Left renal pelvis (tissue), 4 donors: ENCODE results near the gene GPER1. TPM values are rescaled to one million over a fixed set of nuclear protein-coding genes. Genes with fewer than 3 reads are reported as not detected.
"Not testable (repeated sequence)": the region's sequence is repeated elsewhere in the genome, so short reads cannot be mapped to it uniquely, and the experiment has no call there.

ENCODE experiments used
- DNase-seq, 4 donors: peaks; one replicate each; pipeline ENCODE4 v3.0.0-alpha.2; 2013; ENCODE audit warnings: low read depth in 4 of 4, low spot score in 3 of 4
- polyA plus RNA-seq, 4 donors: library from polyadenylated mRNA; unstranded; fragments of 120-200 nt; gene quantifications; one replicate each; pipeline ENCODE4 v1.2.1, GENCODE V29; 2013; ENCODE audit not compliant: insufficient read length in 4 of 4

GPER1 gene
- polyA plus RNA-seq, 4 donors: 5.3 to 6.5 (median 5.6) TPM

DNA sequence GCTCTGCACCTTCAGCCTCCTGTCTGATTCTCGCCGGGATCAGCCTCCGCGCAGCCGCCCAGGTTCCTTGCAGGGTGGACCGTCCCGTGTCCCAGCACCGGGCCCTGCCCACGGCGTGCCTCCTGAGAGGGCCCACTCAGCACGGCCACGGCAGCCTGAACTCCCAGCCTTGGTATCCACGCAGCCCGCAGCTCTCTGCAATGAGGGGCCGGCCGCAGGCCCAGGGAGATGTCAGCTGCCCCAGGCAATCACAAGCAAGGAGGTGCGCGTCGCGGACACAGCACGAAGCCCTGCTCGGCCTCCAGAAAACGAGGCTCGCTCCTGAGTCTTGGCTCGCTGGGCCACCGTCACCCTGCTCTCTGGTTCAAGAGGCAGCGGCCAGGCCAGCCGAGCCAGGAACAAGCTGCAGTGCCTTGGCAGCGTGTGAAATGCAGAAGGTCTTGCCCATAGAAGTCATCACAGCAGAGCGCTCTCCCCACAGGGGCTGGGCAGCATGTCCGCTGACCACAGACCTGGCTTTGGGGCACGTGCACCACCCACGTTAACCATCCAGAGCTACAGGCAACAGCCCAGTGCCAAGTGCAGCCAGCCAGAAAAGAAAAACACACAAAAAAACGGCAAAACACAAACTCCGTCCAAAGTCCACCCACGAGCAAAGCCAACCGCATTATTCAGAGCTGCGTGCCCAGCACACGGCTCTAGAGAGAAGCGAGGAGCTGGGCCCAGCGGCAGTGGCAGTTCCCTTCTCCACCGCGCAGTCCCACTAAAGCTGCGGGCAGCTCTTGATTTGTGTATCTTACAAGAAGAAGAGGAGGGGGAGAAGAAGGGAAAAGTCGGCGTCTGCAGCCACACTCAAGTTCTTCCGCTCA lies 13.9 kb downstream of the GPER1 start:
- DNase-seq: no peak

DNA sequence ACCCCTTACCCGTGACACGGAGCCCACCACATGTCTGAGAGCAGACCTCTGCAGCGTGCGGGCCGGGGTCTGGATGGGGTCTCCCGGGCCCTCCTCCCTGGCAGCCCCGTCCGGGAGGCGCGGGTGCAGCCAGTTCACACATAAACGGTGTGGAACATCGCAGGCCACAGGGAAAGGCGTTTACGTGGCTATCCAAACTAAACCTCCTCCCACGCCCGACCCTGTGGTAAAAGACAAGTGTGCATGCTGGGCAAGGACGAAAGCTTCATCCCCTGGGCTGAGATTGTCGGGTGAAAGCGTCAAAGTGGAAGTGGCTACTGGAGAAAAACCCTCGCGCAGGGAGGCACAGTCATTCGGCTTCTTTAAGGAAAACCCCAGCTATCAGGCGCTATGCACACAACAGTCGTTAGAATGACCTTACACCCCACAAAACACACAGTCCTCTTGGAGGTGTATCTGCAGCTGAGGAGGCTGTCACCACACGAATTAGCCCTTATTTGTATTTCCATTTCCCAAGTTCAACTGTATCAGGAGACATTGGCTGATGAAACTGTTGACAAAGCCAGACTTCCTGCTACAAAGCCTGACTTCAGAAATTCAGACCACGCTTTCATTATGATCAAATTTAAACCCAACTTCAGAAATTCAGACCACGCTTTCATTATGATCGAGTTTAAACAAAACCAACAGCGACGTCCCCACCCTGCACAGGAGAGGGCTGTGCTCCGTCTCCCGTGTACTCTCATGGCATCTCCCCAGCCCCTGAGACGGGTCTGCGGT lies 15.3 kb downstream of the GPER1 start:
- no peak for DNase-seq

DNA sequence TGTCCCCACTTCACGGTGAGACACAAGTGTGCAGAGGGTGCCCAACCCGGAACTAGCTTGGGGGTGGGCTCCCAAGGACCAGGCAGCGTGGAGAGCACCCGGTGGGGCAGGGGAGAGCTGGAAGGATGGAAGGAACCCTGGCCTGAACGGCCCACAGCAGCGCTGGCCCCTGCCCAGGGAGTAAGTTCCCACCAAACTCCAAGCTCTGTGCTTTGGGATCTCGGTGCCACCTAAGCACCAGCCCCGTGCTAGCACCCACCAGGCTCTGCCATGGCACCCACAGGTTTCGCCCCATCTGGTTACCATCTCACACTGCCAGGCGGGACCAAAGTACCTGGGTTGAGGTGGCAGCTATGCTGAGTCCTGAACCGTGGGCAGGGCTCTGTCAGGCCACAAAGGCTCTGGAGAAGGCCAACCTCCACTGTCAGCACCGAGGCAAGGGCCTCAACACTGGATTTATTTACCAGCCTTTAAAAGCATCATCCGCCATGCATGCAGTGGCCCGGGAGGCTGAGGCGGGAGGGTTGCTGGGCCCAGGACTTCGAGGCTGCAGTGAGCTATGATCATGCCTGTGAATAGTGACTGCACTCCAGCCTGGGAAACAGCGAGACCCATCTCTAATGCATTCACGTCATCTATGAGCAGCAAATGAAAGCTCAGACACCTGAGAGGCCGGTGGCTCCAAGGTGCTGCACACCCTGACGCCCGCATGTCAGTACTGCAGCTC lies 16.0 kb downstream of the GPER1 start:
- no peak for DNase-seq

DNA sequence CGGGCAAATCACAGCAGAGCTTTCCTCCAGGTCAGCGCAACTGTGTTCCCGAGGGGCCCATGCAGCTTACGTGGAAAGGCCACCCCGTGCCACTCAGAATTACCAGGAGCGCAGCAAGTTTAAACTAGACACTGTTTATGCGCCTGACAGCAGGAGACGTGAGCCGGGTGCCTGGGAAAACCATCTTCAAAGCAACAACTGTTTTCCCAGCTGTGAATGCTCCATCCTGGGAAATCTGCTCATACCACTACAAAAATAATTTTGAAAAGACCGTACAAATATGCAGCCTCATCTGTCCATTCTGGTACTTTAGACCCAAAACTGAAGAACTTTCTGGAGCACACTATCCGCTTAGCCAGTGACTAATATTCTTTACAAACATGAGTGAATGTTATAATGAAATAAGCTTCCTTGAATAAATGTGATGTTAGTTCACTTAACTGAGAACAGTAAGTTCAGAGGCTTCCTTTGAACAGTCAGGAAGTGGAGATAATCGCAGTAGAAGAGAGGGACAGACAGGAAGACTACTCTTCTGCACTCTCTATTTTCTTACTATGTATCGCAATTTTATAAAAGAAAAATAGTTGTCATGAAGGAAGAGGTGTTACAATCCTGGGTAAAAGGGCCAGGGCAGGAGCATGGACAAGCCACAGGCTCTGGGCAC lies 16.7 kb downstream of the GPER1 start:
- DNase-seq: no peak

DNA sequence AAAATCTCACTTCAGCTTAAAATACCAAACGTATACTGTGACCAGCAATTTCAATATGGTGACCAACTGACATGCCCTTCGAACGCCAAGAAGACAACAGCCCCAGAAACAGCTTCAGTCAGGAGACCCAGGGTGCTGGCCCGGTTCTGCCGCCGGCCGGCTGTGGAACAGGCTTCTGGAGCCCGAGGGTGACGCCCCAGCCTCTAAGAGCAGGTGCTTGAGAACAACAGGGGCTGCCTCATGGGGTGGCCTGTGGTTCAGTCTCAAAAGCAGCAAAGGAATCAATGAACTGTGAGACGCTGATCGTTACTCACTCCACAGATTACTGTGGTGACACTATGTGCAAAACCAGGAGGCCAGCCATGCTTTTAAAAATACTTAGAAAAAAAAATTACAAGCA lies 17.3 kb downstream of the GPER1 start:
- DNase-seq: no peak

DNA sequence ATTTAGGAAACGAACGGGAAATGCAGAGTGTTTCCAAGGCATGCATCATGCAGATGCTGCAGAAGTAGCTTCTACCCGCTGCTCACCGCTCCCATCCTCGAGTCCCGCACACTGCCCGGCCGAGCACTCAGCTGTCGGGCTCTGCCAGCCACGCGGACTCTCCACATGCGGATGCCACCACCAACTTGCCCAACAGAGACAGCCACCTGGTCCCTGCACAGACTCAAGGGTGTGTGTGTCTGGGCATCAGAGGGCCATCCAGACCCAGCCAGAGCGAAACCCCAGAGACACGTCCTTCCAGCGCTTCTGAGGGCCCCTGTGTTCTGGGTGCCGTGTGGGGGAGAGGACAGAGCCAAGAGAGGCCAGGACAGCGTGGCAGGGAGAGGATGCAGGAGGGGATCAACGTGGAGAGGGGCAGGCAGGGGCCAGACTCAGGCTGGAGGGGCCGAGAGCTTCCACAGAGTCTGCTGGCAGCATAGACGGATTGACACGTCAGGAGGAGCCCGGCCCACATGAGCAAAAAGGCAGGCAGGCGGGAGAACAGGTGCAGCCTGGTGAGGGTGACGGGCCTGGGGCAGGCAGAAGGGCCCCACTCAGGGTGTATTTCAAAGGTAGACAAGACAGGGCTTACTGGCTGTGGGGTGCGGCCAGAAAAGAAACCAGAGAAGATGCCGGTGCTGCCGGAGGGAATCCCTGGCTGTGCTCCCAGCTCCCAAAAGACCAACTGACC lies 18.3 kb downstream of the GPER1 start:
- DNase-seq: no peak

DNA sequence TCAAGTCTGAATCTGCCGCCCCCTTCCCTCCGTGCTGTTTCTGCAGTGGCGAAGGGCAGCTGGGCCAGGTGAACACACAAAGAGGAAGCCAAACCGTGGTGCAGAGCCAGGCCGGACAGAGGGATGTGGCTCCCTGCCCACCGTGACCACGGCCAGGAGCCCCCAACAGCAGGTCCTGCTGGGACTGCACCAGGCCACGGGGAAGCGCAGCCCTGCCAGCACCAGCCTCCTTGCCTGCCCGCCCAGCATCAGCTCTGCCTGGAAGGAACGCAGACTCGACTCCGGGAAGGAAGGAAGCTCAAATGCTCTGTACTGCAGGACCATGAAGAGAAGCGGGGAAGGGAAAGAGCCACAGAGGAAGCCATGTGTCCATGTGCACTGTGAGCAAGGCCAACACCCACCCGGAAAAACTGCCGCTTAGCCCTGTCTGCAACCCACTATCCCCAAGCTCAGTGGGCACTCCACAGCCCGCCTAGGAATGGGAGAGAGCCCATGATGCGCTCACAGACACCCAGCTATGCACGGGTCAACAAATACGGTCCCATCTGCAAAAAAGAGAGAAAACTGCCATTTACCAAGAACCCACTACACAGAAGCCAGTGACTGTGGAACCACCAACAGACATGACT lies 19.0 kb downstream of the GPER1 start:
- DNase-seq: no peak

DNA sequence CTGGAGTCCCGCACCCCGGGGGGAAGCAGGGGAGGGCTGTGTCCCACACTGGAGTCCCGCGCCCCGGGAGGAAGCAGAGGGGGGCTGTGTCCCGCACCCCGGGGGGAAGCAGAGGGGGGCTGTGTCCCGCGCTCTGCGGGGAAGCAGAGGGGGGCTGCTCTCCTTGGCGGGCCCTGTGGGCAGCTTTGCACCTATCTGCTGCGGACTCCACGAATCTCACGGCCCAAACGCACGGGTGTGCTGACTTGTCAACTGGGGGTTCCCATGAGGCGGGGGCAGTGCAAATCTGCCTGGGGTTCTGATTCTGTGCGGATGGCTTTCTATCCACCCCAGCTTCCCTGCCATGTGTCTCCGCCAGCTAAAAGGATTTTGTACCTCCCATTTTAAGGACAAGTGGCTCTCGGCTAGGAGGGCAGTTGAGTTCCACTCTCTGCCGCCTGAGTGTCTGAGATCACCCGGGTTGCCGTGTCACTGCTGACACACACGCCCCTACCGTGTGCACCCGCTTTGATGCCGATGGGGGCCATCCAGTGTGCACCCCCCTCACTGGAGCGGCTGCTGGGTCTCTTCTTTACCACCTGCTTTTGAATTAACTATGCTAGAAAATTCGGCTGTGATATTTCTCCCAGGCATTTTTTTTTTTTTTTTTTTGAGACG lies 20.5 kb downstream of the GPER1 start:
- no peak for DNase-seq

DNA sequence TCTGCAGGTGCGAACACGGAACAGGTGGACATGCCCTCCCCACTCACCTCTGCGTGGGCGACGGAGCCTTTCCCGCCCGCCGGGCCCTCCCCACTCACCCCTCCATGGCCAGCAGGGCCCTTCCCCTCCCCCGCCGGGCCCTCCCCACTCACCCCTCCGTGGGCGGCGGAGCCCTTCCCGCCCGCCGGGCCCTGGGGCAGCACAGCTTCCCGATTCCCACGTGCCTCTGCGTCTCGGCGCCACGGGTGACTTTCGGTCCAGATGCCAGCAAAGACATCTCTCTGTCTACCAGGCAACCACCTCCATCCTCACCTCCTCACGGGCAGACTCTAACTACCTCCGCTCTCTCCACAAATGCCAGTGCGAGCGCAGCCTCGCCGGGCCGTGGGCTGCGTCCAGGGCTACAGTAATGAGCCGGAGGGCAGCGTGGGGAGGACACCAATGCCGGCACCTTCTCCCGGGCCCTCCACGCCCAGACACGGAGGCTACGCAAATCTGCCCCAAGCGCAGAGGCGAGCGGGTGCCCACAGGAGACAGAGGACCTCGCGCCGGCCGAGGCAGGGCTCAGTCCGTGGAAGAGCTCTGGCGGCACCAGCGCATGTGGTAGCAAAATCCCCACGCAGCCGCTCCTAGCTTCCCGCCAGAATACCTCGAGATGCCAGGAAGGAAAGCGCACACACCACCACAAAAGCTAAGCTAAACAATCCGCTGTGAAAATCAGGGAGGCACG lies 21.8 kb downstream of the GPER1 start:
- no peak for DNase-seq

DNA sequence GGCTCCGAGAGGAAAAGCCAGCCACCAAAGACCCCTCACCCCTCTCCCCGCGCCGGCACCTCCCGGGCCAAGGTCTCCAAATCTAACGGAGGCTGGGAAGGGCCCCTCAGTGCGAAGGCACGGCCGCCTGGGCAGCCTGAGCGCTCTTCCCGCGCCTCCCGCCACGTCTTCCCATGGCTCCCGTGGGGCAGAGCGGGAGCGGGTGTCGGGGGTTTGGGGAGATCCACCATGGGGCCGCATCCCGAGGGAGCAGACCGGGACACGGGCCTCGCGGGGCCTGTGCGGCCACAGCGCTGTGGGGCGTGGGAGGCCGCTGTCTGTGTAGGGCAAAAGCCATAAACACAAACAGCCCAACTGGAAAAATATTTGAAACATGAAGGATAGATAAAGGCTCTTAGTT lies 22.4 kb downstream of the GPER1 start:
- DNase-seq: no peak

DNA sequence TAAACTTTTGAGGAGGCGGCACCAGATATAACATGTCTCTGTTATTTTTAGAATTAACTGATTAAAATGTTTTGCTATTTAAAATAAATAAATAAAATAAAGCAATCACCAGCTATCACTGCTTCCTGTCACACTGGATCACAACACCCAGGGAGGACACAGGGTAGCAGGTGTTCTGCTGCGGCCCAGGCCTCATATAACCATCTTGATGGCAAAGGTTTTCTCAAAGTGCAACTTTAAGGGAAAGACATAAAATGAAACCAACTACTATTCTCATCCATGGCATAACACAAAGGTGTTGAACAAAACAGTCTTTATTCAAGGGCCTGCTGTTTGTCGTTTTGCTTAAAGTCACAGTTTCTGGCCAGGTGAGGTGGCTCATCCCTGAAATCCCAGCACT lies 23.2 kb downstream of the GPER1 start:
- no peak for DNase-seq

DNA sequence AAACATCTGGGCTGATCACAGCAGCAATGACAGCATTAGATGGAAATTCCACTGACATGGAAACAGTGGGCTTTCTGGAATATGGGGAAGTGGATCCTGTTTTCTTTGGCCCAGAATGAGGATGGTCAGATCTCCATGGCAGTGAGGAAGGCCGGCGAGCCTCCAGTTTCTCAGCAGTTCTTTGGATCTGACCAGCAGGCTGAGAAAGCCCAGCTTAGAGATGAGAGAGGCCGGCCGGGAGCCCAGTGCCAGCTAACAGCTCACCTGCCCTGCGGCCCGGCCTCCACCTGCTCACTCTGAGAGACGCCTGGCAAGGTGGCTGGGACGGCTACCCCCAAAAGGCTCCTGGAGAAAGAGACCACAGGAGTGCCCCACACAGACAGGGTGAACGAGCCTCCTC lies 24.2 kb downstream of the GPER1 start:
- DNase-seq: no peak

DNA sequence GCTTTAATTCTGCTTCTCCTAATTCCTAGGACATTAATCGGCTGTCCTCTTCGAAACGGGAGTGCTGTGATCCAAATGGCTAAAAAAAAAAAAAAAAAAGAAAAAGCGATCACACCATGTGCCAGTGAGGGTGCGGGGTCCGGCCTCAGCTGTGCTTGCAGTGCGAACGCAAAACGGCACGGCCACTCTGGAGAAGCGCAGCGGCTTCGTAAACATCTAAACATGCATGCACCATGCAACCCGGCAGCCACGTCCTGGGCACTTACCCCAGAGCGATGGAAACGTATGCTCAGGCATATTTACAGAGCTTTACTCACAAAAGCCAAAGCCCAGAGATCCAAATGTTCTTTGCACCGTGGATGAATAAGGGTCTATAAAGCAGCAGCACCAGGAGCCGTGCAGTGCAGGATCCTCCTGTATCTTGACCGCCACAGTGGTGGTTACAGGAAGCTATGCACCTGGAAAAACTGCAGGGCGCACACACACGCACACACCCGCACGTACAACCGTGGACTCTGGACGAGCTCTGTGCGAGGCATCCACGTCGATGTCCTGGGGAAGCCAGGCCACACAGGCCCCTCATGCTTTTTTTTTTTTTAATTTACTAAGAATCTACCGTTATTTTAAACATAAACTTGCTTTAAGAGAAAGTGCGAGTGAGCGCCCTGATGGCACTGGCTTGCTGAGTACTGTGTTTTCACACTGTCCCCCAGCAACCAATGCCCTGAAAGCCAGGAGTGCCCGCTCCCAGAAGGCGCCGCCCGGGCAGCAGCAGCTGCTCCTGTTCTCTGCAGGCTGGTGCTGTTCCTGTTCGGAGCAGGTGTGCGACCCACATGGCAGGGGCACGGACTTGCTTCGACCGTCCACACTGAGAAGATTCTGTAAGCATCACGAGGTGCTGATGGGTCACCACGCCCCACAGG lies 25.0 kb downstream of the GPER1 start:
- DNase-seq: no peak

DNA sequence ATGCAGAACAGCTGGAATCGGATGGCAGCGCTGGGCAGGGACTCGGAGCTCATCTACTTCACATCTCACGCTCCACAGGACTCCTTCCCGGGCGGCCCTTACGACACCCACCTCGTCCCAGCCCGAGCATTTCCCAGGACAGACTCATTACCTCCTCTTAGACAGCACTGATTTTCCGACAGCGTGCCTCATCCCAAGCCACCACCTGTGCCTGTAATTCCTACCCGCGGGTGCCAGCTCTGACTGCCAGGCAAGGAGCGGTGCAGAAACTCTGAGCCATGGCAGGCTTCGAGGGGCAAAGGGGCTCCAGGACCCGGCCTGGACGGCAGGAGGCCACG lies 25.6 kb downstream of the GPER1 start:
- DNase-seq: no peak

DNA sequence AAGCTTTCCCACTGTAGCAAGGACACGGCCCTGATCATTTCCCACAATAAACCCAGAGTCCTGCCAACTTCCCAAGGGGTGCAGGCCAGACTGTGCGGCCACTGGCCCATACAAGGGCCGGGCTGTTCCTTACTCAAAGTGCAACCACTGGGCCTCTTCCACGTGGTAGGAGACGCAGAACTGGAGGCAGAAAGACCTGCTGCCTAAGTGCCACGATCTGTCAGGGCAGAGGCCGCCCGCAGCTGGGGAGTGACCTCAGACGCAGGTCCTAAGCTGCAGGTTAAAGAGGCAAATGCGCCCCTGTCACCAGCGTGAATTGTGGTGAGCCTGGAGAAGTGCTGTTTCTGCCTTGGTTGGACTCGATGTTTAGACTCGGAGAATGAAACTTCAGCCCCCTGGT lies 26.2 kb downstream of the GPER1 start:
- DNase-seq: no peak

DNA sequence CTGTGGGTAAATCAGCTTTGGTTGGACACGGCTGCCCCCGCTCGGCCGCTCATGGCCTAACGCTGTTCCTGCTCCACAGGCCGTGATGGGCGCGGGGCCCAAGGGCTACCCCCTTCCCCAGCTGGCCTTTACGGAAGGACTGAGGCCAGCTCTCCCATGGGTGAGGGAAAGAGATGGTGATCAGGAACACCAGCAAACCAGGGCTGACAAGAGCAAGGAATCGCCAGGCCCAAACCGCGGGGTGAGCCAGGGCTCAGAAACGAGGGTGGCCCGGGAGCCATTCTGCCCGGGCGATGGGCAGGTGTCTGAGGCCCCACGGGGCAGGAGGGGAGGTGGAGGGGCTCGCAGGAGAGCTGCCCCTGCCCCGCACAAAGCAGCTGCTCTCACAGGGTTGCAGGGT lies 26.6 kb downstream of the GPER1 start:
- DNase-seq: no peak

DNA sequence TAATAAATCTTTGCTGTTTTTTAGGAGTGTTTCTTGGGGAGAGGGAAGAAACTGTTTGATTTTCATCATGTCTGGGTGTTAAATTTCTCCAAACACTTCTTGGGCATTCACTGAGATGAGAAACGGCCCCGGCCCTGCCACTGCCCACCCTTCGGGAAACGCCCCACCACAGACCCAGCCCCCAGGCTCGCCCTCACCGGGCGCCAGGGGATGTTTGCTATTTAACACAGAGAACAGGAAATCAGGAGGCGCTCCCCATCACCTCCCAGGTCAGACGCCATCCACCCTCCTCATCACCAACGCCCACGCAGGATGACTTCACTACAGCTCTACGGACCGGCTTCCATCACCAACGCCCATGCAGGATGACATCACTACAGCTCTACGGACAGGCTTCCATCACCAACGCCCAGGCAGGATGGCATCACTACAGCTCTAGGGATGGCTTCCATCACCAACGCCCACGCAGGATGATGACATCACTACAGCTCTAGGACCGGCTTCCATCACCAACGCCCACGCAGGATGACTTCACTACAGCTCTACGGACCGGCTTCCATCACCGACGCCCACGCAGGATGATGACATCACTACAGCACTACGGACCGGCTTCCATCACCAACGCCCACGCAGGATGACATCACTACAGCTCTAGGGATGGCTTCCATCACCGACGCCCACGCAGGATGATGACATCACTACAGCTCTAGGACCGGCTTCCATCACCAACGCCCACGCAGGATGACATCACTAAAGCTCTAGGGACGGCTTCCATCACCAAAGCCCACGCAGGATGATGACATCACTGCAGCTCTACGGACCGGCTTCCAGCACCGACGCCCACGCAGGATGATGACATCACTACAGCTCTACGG lies 27.5 kb downstream of the GPER1 start:
- DNase-seq: not testable (repeated sequence)
